Osteocyte (in vitro differentiated cells): ENCODE data around the gene CSDE1. TPM values are rescaled to one million over a fixed set of nuclear protein-coding genes. Genes with fewer than 3 reads are reported as not detected.

Source experiments
- DNase-seq: peaks from one replicate; pipeline ENCODE4 v3.0.0; 2021; ENCODE audit warnings: mixed read lengths; ENCODE audit not compliant: unreplicated experiment; ENCODE audit errors: extremely low spot score
- H3K27ac Mint-ChIP-seq: one replicate; pipeline ENCODE4 v1.8.0; 2021; ENCODE audit warnings: mild to moderate bottlenecking, mixed read lengths; ENCODE audit not compliant: unreplicated experiment
- H3K27me3 Mint-ChIP-seq: one replicate; pipeline ENCODE4 v1.8.0; 2021; ENCODE audit warnings: mixed read lengths; ENCODE audit not compliant: unreplicated experiment
- H3K36me3 Mint-ChIP-seq: one replicate; pipeline ENCODE4 v1.8.0; 2021; ENCODE audit warnings: mixed read lengths; ENCODE audit not compliant: unreplicated experiment
- H3K4me1 Mint-ChIP-seq: one replicate; pipeline ENCODE4 v1.8.0; 2021; ENCODE audit warnings: mixed read lengths; ENCODE audit not compliant: unreplicated experiment
- H3K4me3 Mint-ChIP-seq: one replicate; pipeline ENCODE4 v1.8.0; 2021; ENCODE audit warnings: mild to moderate bottlenecking, moderate library complexity, mixed read lengths; ENCODE audit not compliant: unreplicated experiment
- H3K9me3 Mint-ChIP-seq: one replicate; pipeline ENCODE4 v1.8.0; 2021; ENCODE audit warnings: mixed read lengths; ENCODE audit not compliant: unreplicated experiment
- CTCF ChIP-seq: fragments of 200-600 bp; sonication (generic); IDR thresholded peaks from 2 replicates; pipeline ENCODE4 v1.5.0; 2021; ENCODE audit warnings: antibody characterized with exemption, mild to moderate bottlenecking, moderate library complexity
- total RNA-seq: library from RNA; stranded (reverse); gene quantifications from 2 replicates; pipeline ENCODE4 v1.2.1, GENCODE V29; 2021

The CSDE1 gene
- total RNA-seq, 1 donor from 2014 or later = 499 TPM

- Mint-ChIP-seq H3K4me3 (no peak overlapping the region), H3K36me3 (peaks cover 55% of the 10 kb centered on the region), H3K9me3 (no peaks in the 10 kb centered on the region), H3K27ac (no peak overlapping the region), H3K27me3 (no peaks in the 10 kb centered on the region), H3K4me1 (no peaks in the 10 kb centered on the region)
- DNase-seq = no peak
- no peak for TF ChIP-seq CTCF
These were observed 22.3 kb downstream of the CSDE1 start for GRCh38 chr1:114735479-114735878.

- Mint-ChIP-seq H3K27ac (no peak overlapping the region), H3K27me3 (no peaks in the 10 kb centered on the region), H3K4me1 (no peaks in the 10 kb centered on the region), H3K36me3 (peaks cover 74% of the 10 kb centered on the region), H3K9me3 (no peaks in the 10 kb centered on the region), H3K4me3 (no peak overlapping the region)
- no peak for DNase-seq
- TF ChIP-seq CTCF = no peak
These were observed 28.0 kb downstream of the CSDE1 start for GRCh38 chr1:114729782-114730181.

- Mint-ChIP-seq H3K9me3 (no peaks in the 10 kb centered on the region), H3K27me3 (no peaks in the 10 kb centered on the region)
These were observed 29.2 kb downstream of the CSDE1 start for GRCh38 chr1:114728553-114728952.

GRCh38 chr1:114725230-114725629, 32.6 kb downstream of the CSDE1 start:
- no peaks in the 10 kb centered on the region for H3K9me3 Mint-ChIP-seq
- no peaks in the 10 kb centered on the region for H3K4me1 Mint-ChIP-seq
- peaks cover 74% of the 10 kb centered on the region for H3K36me3 Mint-ChIP-seq
- H3K4me3 Mint-ChIP-seq = no peak overlapping the region
- no peak overlapping the region for H3K27ac Mint-ChIP-seq
- DNase-seq = no peak
- no peaks in the 10 kb centered on the region for H3K27me3 Mint-ChIP-seq
- no peak for TF ChIP-seq CTCF

More at GRCh38 chr1:114728553-114728952, 29.2 kb downstream of the CSDE1 start:
- TF ChIP-seq CTCF = no peak
- H3K27ac Mint-ChIP-seq = no peak overlapping the region
- H3K36me3 Mint-ChIP-seq = peaks cover 72% of the 10 kb centered on the region
- H3K4me3 Mint-ChIP-seq = no peak overlapping the region
- H3K4me1 Mint-ChIP-seq = no peaks in the 10 kb centered on the region
- no peak for DNase-seq

GRCh38 chr1:114723915-114724314, 33.9 kb downstream of the CSDE1 start:
- no peaks in the 10 kb centered on the region for H3K27me3 Mint-ChIP-seq
- peaks cover 74% of the 10 kb centered on the region for H3K36me3 Mint-ChIP-seq
- H3K9me3 Mint-ChIP-seq = no peaks in the 10 kb centered on the region
- no peaks in the 10 kb centered on the region for H3K4me1 Mint-ChIP-seq
- H3K27ac Mint-ChIP-seq = no peak overlapping the region
- no peak for DNase-seq
- no peak for TF ChIP-seq CTCF
- no peak overlapping the region for H3K4me3 Mint-ChIP-seq
